Measurements from ENCODE around the gene KSR1.

KSR1 gene

DNA sequence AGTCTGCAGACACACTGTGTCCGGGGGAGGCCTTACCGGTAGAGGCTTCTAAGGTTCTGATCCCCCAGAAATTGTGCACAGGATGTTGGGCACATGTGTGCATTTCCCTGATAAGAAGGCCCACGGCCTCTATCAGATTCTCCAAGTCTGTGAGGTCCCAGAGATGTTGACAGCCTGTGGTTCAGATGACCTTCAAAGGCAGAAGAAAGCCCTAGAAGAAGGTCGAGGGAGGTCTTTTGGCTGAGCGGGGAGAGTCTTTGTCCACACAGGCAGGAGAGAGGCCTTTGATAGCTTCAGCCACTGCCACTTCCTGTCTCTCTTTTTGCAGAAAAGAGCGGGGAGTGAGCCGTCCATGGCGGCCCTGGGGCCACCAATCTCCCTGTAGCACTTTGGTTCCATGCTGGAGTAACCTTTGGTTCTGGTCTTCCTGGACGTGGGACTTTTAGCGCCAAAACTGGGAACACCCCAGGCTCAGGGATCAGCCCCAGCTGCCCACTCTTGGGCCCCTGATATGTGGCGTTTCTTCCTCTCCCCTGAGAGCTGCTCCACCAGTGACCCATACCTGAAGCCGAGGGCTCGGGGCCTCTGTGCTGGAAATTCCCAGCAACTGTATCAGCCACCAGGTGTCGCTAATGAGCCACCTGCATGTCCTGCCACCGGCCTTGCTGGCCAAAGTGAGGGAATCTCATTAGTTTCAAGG is 146.6 kb downstream of the KSR1 start:
- Histone ChIP-seq H3K9ac (ENCODE audit: low read depth, low read length, poor library complexity) (no peak overlapping the region), H2BK120ac (ENCODE audit: low read depth, low read length) (no peak overlapping the region), H3K23ac (ENCODE audit: low read depth, low read length, poor library complexity) (peak overlapping the region; percentile 28), H2BK12ac (ENCODE audit: low read length) (no peak overlapping the region), H2AFZ (ENCODE audit: low read length) (peak overlapping the region; percentile 21), H3K4me1 (ENCODE audit: control insufficient read depth in 2 of 2, insufficient read depth in 1 of 2, low read depth in 1 of 2, low read length in 2 of 2) (no peaks in the 10 kb centered on the region), H3K4me3 (ENCODE audit: low read length in 2 of 2) (no peak overlapping the region), H4K91ac (ENCODE audit: low read depth, low read length, poor library complexity) (no peak overlapping the region), H3K18ac (ENCODE audit: low read length) (no peak overlapping the region), H3K14ac (ENCODE audit: low read length) (no peak overlapping the region), H3K9me3 (replicated peaks in 1 of 2; ENCODE audit: control insufficient read depth in 2 of 2, insufficient read depth in 1 of 2, low read depth in 1 of 2, low read length in 2 of 2) (no peaks in the 10 kb centered on the region), H3K27ac (replicated peaks; ENCODE audit: low read length) (no peak overlapping the region), H3K27me3 (ENCODE audit: control insufficient read depth in 3 of 3, insufficient read depth in 3 of 3, low read depth in 1 of 3, low read length in 3 of 3) (no peaks in the 10 kb centered on the region), H2BK15ac (ENCODE audit: low read length) (no peak overlapping the region), H3K4me2 (ENCODE audit: insufficient read depth, low read length, poor library complexity, severe bottlenecking) (no peak overlapping the region), H2AK5ac (ENCODE audit: low read depth, low read length) (no peak overlapping the region), H2BK5ac (ENCODE audit: low read length) (no peak overlapping the region), H3K4ac (ENCODE audit: low read length) (no peak overlapping the region), H4K8ac (ENCODE audit: low read depth, low read length) (no peak overlapping the region), H3K36me3 (replicated peaks in 1 of 2; ENCODE audit: control insufficient read depth in 2 of 2, insufficient read depth in 2 of 2, low read length in 2 of 2) (peaks cover 9 to 15% of the 10 kb centered on the region in 2 donors), H3K79me1 (ENCODE audit: low read depth, low read length) (no peaks in the 10 kb centered on the region)
- peak; percentile 75 for DNase-seq (ENCODE audit: low spot score)
- WGBS, 2 donors (ENCODE audit: extremely low coverage in 2 of 2, insufficient read length in 2 of 2, insufficient replicate concordance in 1 of 2): no CpG with 5 or more reads among the region's 15 CpGs

DNA sequence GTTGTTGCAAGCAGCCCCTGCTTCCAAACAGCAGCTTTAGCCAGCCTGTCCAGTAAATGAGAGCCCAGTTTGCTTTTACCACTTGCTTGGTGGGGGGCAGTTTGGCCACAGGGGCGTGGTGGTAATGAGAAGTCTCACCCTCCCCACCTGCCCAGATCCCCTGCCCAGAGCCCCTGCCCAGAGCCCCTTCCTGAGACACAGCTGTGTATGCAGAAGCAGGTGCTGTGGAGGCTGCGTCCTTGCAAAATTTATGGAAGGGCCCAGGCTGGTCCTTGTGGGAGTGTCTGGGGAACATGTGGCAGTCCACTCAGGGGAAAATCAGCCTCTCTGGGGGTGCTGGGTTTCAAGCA is 147.1 kb downstream of the KSR1 start:
- Histone ChIP-seq H3K18ac (ENCODE audit: low read length) (no peak overlapping the region), H3K23ac (ENCODE audit: low read depth, low read length, poor library complexity) (peak overlapping the region; percentile 28), H3K4me1 (ENCODE audit: control insufficient read depth in 2 of 2, insufficient read depth in 1 of 2, low read depth in 1 of 2, low read length in 2 of 2) (no peaks in the 10 kb centered on the region), H2AFZ (ENCODE audit: low read length) (no peak overlapping the region), H2BK5ac (ENCODE audit: low read length) (peak overlapping the region; percentile 18), H4K91ac (ENCODE audit: low read depth, low read length, poor library complexity) (no peak overlapping the region), H3K4me3 (ENCODE audit: low read length in 2 of 2) (no peak overlapping the region), H3K9me3 (replicated peaks in 1 of 2; ENCODE audit: control insufficient read depth in 2 of 2, insufficient read depth in 1 of 2, low read depth in 1 of 2, low read length in 2 of 2) (no peaks in the 10 kb centered on the region), H3K79me1 (ENCODE audit: low read depth, low read length) (no peaks in the 10 kb centered on the region), H3K27me3 (ENCODE audit: control insufficient read depth in 3 of 3, insufficient read depth in 3 of 3, low read depth in 1 of 3, low read length in 3 of 3) (no peaks in the 10 kb centered on the region), H2AK5ac (ENCODE audit: low read depth, low read length) (no peak overlapping the region), H2BK15ac (ENCODE audit: low read length) (no peak overlapping the region), H4K8ac (ENCODE audit: low read depth, low read length) (no peak overlapping the region), H3K4me2 (ENCODE audit: insufficient read depth, low read length, poor library complexity, severe bottlenecking) (no peak overlapping the region), H3K4ac (ENCODE audit: low read length) (no peak overlapping the region), H3K14ac (ENCODE audit: low read length) (no peak overlapping the region), H3K9ac (ENCODE audit: low read depth, low read length, poor library complexity) (no peak overlapping the region), H2BK120ac (ENCODE audit: low read depth, low read length) (no peak overlapping the region), H2BK12ac (ENCODE audit: low read length) (no peak overlapping the region), H3K27ac (replicated peaks; ENCODE audit: low read length) (no peak overlapping the region), H3K36me3 (replicated peaks in 1 of 2; ENCODE audit: control insufficient read depth in 2 of 2, insufficient read depth in 2 of 2, low read length in 2 of 2) (peaks cover 9 to 19% of the 10 kb centered on the region in 2 donors)
- no peak for DNase-seq (ENCODE audit: low spot score)
- WGBS, 2 donors (ENCODE audit: extremely low coverage in 2 of 2, insufficient read length in 2 of 2, insufficient replicate concordance in 1 of 2): no CpG with 5 or more reads among the region's 2 CpGs

DNA sequence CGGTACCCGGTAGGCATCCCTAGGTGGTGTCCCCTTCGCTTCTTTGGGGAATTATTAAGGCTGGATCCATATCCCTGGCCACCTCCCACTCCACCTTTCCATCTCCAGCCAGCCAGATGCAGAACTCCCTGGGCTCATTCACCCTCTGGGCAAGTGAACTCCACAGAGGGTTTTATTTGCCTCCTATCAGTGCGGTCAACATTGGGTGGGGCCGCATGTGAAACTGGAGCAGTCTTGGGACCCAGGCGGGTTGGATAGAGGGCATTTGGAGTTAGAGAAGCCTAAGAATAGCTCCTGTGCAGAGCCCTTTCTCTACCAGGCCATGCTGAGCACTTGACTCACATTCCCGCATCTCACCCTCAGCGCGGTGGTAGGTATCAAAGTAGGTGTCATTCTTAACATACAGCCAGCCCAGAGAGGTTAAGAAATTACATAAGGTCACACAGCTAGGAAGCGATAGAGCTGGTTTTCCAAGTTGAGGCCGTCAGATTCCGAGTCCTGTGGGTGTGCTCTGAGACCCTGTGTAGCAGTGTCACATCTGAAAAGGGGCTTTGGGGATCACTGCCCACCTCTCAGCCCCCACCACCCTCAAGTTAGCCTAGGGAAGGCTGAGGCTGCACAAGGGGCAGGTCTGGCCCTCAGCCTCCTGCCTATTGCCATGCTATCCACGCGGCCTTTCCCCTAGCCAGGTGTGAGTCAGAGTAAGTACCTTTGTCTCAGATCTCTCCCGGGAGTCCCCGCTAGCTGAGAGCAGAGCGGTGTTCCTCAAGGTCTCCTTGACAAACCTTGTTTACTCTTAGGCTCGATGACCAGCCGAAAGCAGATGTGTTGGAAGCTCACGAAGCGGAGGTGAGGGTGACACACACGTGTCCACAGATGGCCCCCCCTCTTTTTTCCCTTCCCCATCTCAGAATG is 147.9 kb downstream of the KSR1 start:
- no peak overlapping the region for H3K14ac ChIP-seq (ENCODE audit: low read length)
- no peak overlapping the region for H4K91ac ChIP-seq (ENCODE audit: low read depth, low read length, poor library complexity)
- no peaks in the 10 kb centered on the region for H3K27me3 ChIP-seq (ENCODE audit: control insufficient read depth in 3 of 3, insufficient read depth in 3 of 3, low read depth in 1 of 3, low read length in 3 of 3)
- H4K8ac ChIP-seq (ENCODE audit: low read depth, low read length): no peak overlapping the region
- no peak overlapping the region for H2AK5ac ChIP-seq (ENCODE audit: low read depth, low read length)
- no peak overlapping the region for H3K9ac ChIP-seq (ENCODE audit: low read depth, low read length, poor library complexity)
- peak overlapping the region; percentile 18 for H2BK5ac ChIP-seq (ENCODE audit: low read length)
- WGBS, 2 donors (ENCODE audit: extremely low coverage in 2 of 2, insufficient read length in 2 of 2, insufficient replicate concordance in 1 of 2): no CpG with 5 or more reads among the region's 22 CpGs
- no peak overlapping the region for H3K27ac ChIP-seq (replicated peaks; ENCODE audit: low read length)
- H3K36me3 ChIP-seq (replicated peaks in 1 of 2; ENCODE audit: control insufficient read depth in 2 of 2, insufficient read depth in 2 of 2, low read length in 2 of 2): peaks cover 9 to 22% of the 10 kb centered on the region in 2 donors
- no peak for DNase-seq (ENCODE audit: low spot score)
- no peak overlapping the region for H3K4ac ChIP-seq (ENCODE audit: low read length)
- no peak overlapping the region for H3K4me3 ChIP-seq (ENCODE audit: low read length in 2 of 2)
- no peak overlapping the region for H3K18ac ChIP-seq (ENCODE audit: low read length)
- no peaks in the 10 kb centered on the region for H3K79me1 ChIP-seq (ENCODE audit: low read depth, low read length)
- H3K23ac ChIP-seq (ENCODE audit: low read depth, low read length, poor library complexity): no peak overlapping the region
- no peak overlapping the region for H2BK120ac ChIP-seq (ENCODE audit: low read depth, low read length)
- no peak overlapping the region for H2BK15ac ChIP-seq (ENCODE audit: low read length)
- H2BK12ac ChIP-seq (ENCODE audit: low read length): no peak overlapping the region
- H3K4me2 ChIP-seq (ENCODE audit: insufficient read depth, low read length, poor library complexity, severe bottlenecking): no peak overlapping the region
- H2AFZ ChIP-seq (ENCODE audit: low read length): no peak overlapping the region
- no peaks in the 10 kb centered on the region for H3K4me1 ChIP-seq (ENCODE audit: control insufficient read depth in 2 of 2, insufficient read depth in 1 of 2, low read depth in 1 of 2, low read length in 2 of 2)
- H3K9me3 ChIP-seq (replicated peaks in 1 of 2; ENCODE audit: control insufficient read depth in 2 of 2, insufficient read depth in 1 of 2, low read depth in 1 of 2, low read length in 2 of 2): no peaks in the 10 kb centered on the region

DNA sequence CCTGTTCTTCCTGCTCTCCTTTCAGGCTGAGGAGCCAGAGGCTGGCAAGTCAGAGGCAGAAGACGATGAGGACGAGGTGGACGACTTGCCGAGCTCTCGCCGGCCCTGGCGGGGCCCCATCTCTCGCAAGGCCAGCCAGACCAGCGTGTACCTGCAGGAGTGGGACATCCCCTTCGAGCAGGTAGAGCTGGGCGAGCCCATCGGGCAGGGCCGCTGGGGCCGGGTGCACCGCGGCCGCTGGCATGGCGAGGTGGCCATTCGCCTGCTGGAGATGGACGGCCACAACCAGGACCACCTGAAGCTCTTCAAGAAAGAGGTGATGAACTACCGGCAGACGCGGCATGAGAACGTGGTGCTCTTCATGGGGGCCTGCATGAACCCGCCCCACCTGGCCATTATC is 149.2 kb downstream of the KSR1 start:
- H3K36me3 ChIP-seq (replicated peaks in 1 of 2; ENCODE audit: control insufficient read depth in 2 of 2, insufficient read depth in 2 of 2, low read length in 2 of 2): peaks cover 12 to 24% of the 10 kb centered on the region in 2 donors
- no peaks in the 10 kb centered on the region for H3K4me1 ChIP-seq (ENCODE audit: control insufficient read depth in 2 of 2, insufficient read depth in 1 of 2, low read depth in 1 of 2, low read length in 2 of 2)
- H3K4me2 ChIP-seq (ENCODE audit: insufficient read depth, low read length, poor library complexity, severe bottlenecking): no peak overlapping the region
- H3K27me3 ChIP-seq (ENCODE audit: control insufficient read depth in 3 of 3, insufficient read depth in 3 of 3, low read depth in 1 of 3, low read length in 3 of 3): no peaks in the 10 kb centered on the region
- no peaks in the 10 kb centered on the region for H3K9me3 ChIP-seq (replicated peaks in 1 of 2; ENCODE audit: control insufficient read depth in 2 of 2, insufficient read depth in 1 of 2, low read depth in 1 of 2, low read length in 2 of 2)
- no peak overlapping the region for H2AK5ac ChIP-seq (ENCODE audit: low read depth, low read length)
- no peak overlapping the region for H3K27ac ChIP-seq (replicated peaks; ENCODE audit: low read length)
- H3K79me1 ChIP-seq (ENCODE audit: low read depth, low read length): no peaks in the 10 kb centered on the region
- no peak overlapping the region for H2BK5ac ChIP-seq (ENCODE audit: low read length)
- no peak overlapping the region for H3K9ac ChIP-seq (ENCODE audit: low read depth, low read length, poor library complexity)
- H2AFZ ChIP-seq (ENCODE audit: low read length): no peak overlapping the region
- no peak overlapping the region for H3K14ac ChIP-seq (ENCODE audit: low read length)
- H2BK12ac ChIP-seq (ENCODE audit: low read length): no peak overlapping the region
- H3K18ac ChIP-seq (ENCODE audit: low read length): no peak overlapping the region
- no peak overlapping the region for H2BK15ac ChIP-seq (ENCODE audit: low read length)
- H3K4me3 ChIP-seq (ENCODE audit: low read length in 2 of 2): no peak overlapping the region
- H3K23ac ChIP-seq (ENCODE audit: low read depth, low read length, poor library complexity): peak overlapping the region; percentile 20
- no CpG with 5 or more reads among the region's 25 CpGs for WGBS, 2 donors (ENCODE audit: extremely low coverage in 2 of 2, insufficient read length in 2 of 2, insufficient replicate concordance in 1 of 2)
- no peak for DNase-seq (ENCODE audit: low spot score)
- H4K91ac ChIP-seq (ENCODE audit: low read depth, low read length, poor library complexity): no peak overlapping the region
- H2BK120ac ChIP-seq (ENCODE audit: low read depth, low read length): no peak overlapping the region
- no peak overlapping the region for H4K8ac ChIP-seq (ENCODE audit: low read depth, low read length)
- no peak overlapping the region for H3K4ac ChIP-seq (ENCODE audit: low read length)
